ENCODE results near the gene TPI1. TPM values are rescaled to one million over a fixed set of nuclear protein-coding genes. Genes with fewer than 3 reads are reported as not detected.
A peak's percentile ranks its signal among the peaks of the same experiment; 100 is the strongest.

TPI1 gene
- total and polyA plus RNA-seq, 9 donors, result 707 to 1,287 (median 972) TPM

- DNase-seq, result no peak
- no peak overlapping the region for H3K4me3 ChIP-seq (ENCODE audit: low read length)
- H3K9me3 ChIP-seq (replicated peaks; ENCODE audit: control insufficient read depth, low read depth, low read length), result no peaks in the 10 kb centered on the region
- H3K27me3 ChIP-seq (ENCODE audit: control insufficient read depth, insufficient read depth, low read length), result no peaks in the 10 kb centered on the region
- H3K27ac ChIP-seq (ENCODE audit: low read length), result no peak overlapping the region
- H3K4me1 ChIP-seq (ENCODE audit: control insufficient read depth, insufficient read depth, low read length), result peaks cover 16% of the 10 kb centered on the region
- H3K36me3 ChIP-seq (ENCODE audit: control insufficient read depth, insufficient read depth, low read length), result peaks cover 78% of the 10 kb centered on the region
- 54% methylated on average over 1 of the region's 5 CpGs for WGBS (ENCODE audit: insufficient coverage)
Measured at GRCh38 chr12:6834873-6835272, 32.5 kb upstream of the TPI1 start.

- Histone ChIP-seq H3K4me3 (ENCODE audit: low read length) (no peak overlapping the region), H3K36me3 (ENCODE audit: control insufficient read depth, insufficient read depth, low read length) (peaks cover 63% of the 10 kb centered on the region), H3K27me3 (ENCODE audit: control insufficient read depth, insufficient read depth, low read length) (no peaks in the 10 kb centered on the region), H3K4me1 (ENCODE audit: control insufficient read depth, insufficient read depth, low read length) (peaks cover 28% of the 10 kb centered on the region), H3K27ac (ENCODE audit: low read length) (no peak overlapping the region), H3K9me3 (replicated peaks; ENCODE audit: control insufficient read depth, low read depth, low read length) (no peaks in the 10 kb centered on the region)
- WGBS (ENCODE audit: insufficient coverage), result 90% methylated on average over 10 of the region's 16 CpGs
- no peak for DNase-seq
Measured at GRCh38 chr12:6836851-6837250, 30.5 kb upstream of the TPI1 start.

GRCh38 chr12:6837370-6838060, 29.8 kb upstream of the TPI1 start:
- DNase-seq, result no peak
- H3K4me3 ChIP-seq (ENCODE audit: low read length), result no peak overlapping the region
- WGBS (ENCODE audit: insufficient coverage), result 82% methylated on average over 20 of the region's 26 CpGs
- peaks cover 56% of the 10 kb centered on the region for H3K36me3 ChIP-seq (ENCODE audit: control insufficient read depth, insufficient read depth, low read length)
- no peaks in the 10 kb centered on the region for H3K27me3 ChIP-seq (ENCODE audit: control insufficient read depth, insufficient read depth, low read length)
- H3K9me3 ChIP-seq (replicated peaks; ENCODE audit: control insufficient read depth, low read depth, low read length), result no peaks in the 10 kb centered on the region
- H3K4me1 ChIP-seq (ENCODE audit: control insufficient read depth, insufficient read depth, low read length), result peaks cover 28% of the 10 kb centered on the region
- no peak overlapping the region for H3K27ac ChIP-seq (ENCODE audit: low read length)

GRCh38 chr12:6838854-6839253, 28.5 kb upstream of the TPI1 start:
- Histone ChIP-seq H3K36me3 (ENCODE audit: control insufficient read depth, insufficient read depth, low read length) (peaks cover 53% of the 10 kb centered on the region), H3K4me1 (ENCODE audit: control insufficient read depth, insufficient read depth, low read length) (peaks cover 28% of the 10 kb centered on the region), H3K27me3 (ENCODE audit: control insufficient read depth, insufficient read depth, low read length) (no peaks in the 10 kb centered on the region), H3K27ac (ENCODE audit: low read length) (no peak overlapping the region), H3K4me3 (ENCODE audit: low read length) (no peak overlapping the region), H3K9me3 (replicated peaks; ENCODE audit: control insufficient read depth, low read depth, low read length) (no peaks in the 10 kb centered on the region)
- 88% methylated on average over 13 of the region's 16 CpGs for WGBS (ENCODE audit: insufficient coverage)
- no peak for DNase-seq

GRCh38 chr12:6839482-6840201, 27.7 kb upstream of the TPI1 start:
- DNase-seq, result peak; percentile 82
- 56% methylated on average over 7 of the region's 10 CpGs for WGBS (ENCODE audit: insufficient coverage)
- Histone ChIP-seq H3K4me3 (ENCODE audit: low read length) (no peak overlapping the region), H3K36me3 (ENCODE audit: control insufficient read depth, insufficient read depth, low read length) (peaks cover 55% of the 10 kb centered on the region), H3K4me1 (ENCODE audit: control insufficient read depth, insufficient read depth, low read length) (peaks cover 28% of the 10 kb centered on the region), H3K9me3 (replicated peaks; ENCODE audit: control insufficient read depth, low read depth, low read length) (no peaks in the 10 kb centered on the region), H3K27ac (ENCODE audit: low read length) (peak overlapping the region; percentile 96), H3K27me3 (ENCODE audit: control insufficient read depth, insufficient read depth, low read length) (no peaks in the 10 kb centered on the region)

- Histone ChIP-seq H3K4me1 (ENCODE audit: control insufficient read depth, insufficient read depth, low read length) (peaks cover 28% of the 10 kb centered on the region), H3K4me3 (ENCODE audit: low read length) (no peak overlapping the region), H3K9me3 (replicated peaks; ENCODE audit: control insufficient read depth, low read depth, low read length) (no peaks in the 10 kb centered on the region), H3K27me3 (ENCODE audit: control insufficient read depth, insufficient read depth, low read length) (no peaks in the 10 kb centered on the region), H3K27ac (ENCODE audit: low read length) (peak overlapping the region; percentile 96), H3K36me3 (ENCODE audit: control insufficient read depth, insufficient read depth, low read length) (peaks cover 57% of the 10 kb centered on the region)
- DNase-seq, result no peak
- 50% methylated on average over 1 of the region's 1 CpG for WGBS (ENCODE audit: insufficient coverage)
Measured at GRCh38 chr12:6840330-6840729, 27.0 kb upstream of the TPI1 start.

GRCh38 chr12:6840761-6841515, 26.4 kb upstream of the TPI1 start, which contains the start of gene GNB3:
GNB3 (plus strand) TSS chr12:6840925; CDS start chr12:6841288, 363 bp downstream.
- Histone ChIP-seq H3K27me3 (ENCODE audit: control insufficient read depth, insufficient read depth, low read length) (no peaks in the 10 kb centered on the region), H3K9me3 (replicated peaks; ENCODE audit: control insufficient read depth, low read depth, low read length) (no peaks in the 10 kb centered on the region), H3K27ac (ENCODE audit: low read length) (peak within 1 kb of the TSS; percentile 96), H3K4me3 (ENCODE audit: low read length) (no peak within 1 kb of the TSS), H3K36me3 (ENCODE audit: control insufficient read depth, insufficient read depth, low read length) (peaks cover 58% of the 10 kb centered on the region), H3K4me1 (ENCODE audit: control insufficient read depth, insufficient read depth, low read length) (peaks cover 28% of the 10 kb centered on the region)
- 53% methylated on average over 19 of the region's 24 CpGs for WGBS (ENCODE audit: insufficient coverage)
- no peak for DNase-seq

- Histone ChIP-seq H3K4me1 (ENCODE audit: control insufficient read depth, insufficient read depth, low read length) (peaks cover 28% of the 10 kb centered on the region), H3K27me3 (ENCODE audit: control insufficient read depth, insufficient read depth, low read length) (no peaks in the 10 kb centered on the region), H3K9me3 (replicated peaks; ENCODE audit: control insufficient read depth, low read depth, low read length) (no peaks in the 10 kb centered on the region), H3K27ac (ENCODE audit: low read length) (no peak overlapping the region), H3K36me3 (ENCODE audit: control insufficient read depth, insufficient read depth, low read length) (peaks cover 58% of the 10 kb centered on the region), H3K4me3 (ENCODE audit: low read length) (no peak overlapping the region)
- DNase-seq, result no peak
- WGBS (ENCODE audit: insufficient coverage), result no CpG with 5 or more reads among the region's 4 CpGs
Measured at GRCh38 chr12:6842075-6842474, 25.3 kb upstream of the TPI1 start.

- H3K4me1 ChIP-seq (ENCODE audit: control insufficient read depth, insufficient read depth, low read length), result peaks cover 28% of the 10 kb centered on the region
- DNase-seq, result no peak
- H3K27ac ChIP-seq (ENCODE audit: low read length), result no peak overlapping the region
- no peak overlapping the region for H3K4me3 ChIP-seq (ENCODE audit: low read length)
- no peaks in the 10 kb centered on the region for H3K27me3 ChIP-seq (ENCODE audit: control insufficient read depth, insufficient read depth, low read length)
- peaks cover 55% of the 10 kb centered on the region for H3K36me3 ChIP-seq (ENCODE audit: control insufficient read depth, insufficient read depth, low read length)
- no peaks in the 10 kb centered on the region for H3K9me3 ChIP-seq (replicated peaks; ENCODE audit: control insufficient read depth, low read depth, low read length)
- WGBS (ENCODE audit: insufficient coverage), result 77% methylated on average over 9 of the region's 16 CpGs
Measured at GRCh38 chr12:6843118-6843902, 24.0 kb upstream of the TPI1 start.

All from muscle of leg (tissue), 11 donors.